Stimulated activated CD8-positive, alpha-beta memory T cell treated with anti-CD3 and anti-CD28 coated beads, Interleukin-2, amount 100 ng/mL, for 1 hour (primary cell): ENCODE measurements around the gene ADAM10.
"Not testable (repeated sequence)": the region's sequence is repeated elsewhere in the genome, so short reads cannot be mapped to it uniquely, and the experiment has no call there.

Experiments used
- DNase-seq, 2 donors: peaks; one replicate each; pipeline ENCODE4 v3.0.0-alpha.2; 2020; ENCODE audit warnings: low read depth in 2 of 2

ADAM10 gene

GRCh38 chr15:58608711-58609110, 140.8 kb downstream of the ADAM10 start:
- DNase-seq, result no peak

GRCh38 chr15:58608129-58608590, 141.3 kb downstream of the ADAM10 start:
- DNase-seq, result no peak

GRCh38 chr15:58606577-58607080, 142.9 kb downstream of the ADAM10 start:
- no peak for DNase-seq

GRCh38 chr15:58605931-58606530, 143.5 kb downstream of the ADAM10 start:
- no peak for DNase-seq

- DNase-seq, result no peak
Measured at GRCh38 chr15:58604455-58604923, 145.0 kb downstream of the ADAM10 start.

GRCh38 chr15:58603927-58604326, 145.6 kb downstream of the ADAM10 start:
- not testable (repeated sequence) for DNase-seq

GRCh38 chr15:58602823-58603222, 146.7 kb downstream of the ADAM10 start:
- no peak for DNase-seq

- no peak for DNase-seq
Measured at GRCh38 chr15:58598829-58599210, 150.7 kb downstream of the ADAM10 start.

- DNase-seq, result no peak
Measured at GRCh38 chr15:58597943-58598828, 151.3 kb downstream of the ADAM10 start.

GRCh38 chr15:58595516-58596263, 153.8 kb downstream of the ADAM10 start:
- DNase-seq, result no peak

- DNase-seq, result no peak
Measured at GRCh38 chr15:58594898-58595297, 154.6 kb downstream of the ADAM10 start.

GRCh38 chr15:58593870-58594269, 155.6 kb downstream of the ADAM10 start:
- no peak for DNase-seq

- no peak for DNase-seq
Measured at GRCh38 chr15:58590926-58591325, 158.6 kb downstream of the ADAM10 start.

GRCh38 chr15:58590236-58590635, 159.3 kb downstream of the ADAM10 start:
- no peak for DNase-seq

GRCh38 chr15:58589047-58589446, 160.5 kb downstream of the ADAM10 start:
- no peak for DNase-seq

GRCh38 chr15:58588096-58588495, 161.4 kb downstream of the ADAM10 start:
- no peak for DNase-seq

GRCh38 chr15:58587486-58587885, 162.0 kb downstream of the ADAM10 start:
- DNase-seq, result no peak

GRCh38 chr15:58585693-58586443, 163.6 kb downstream of the ADAM10 start:
- DNase-seq, result no peak

- DNase-seq, result no peak
Measured at GRCh38 chr15:58584789-58585461, 164.6 kb downstream of the ADAM10 start.

- no peak for DNase-seq
Measured at GRCh38 chr15:58583171-58583908, 166.2 kb downstream of the ADAM10 start.
